DMS153 (cell line): ENCODE data around the gene STARD13.

Experiments used
- DNase-seq: peaks from one replicate; lab custom pipeline; 2025; lab: John Stamatoyannopoulos, UW

The STARD13 gene

DNA sequence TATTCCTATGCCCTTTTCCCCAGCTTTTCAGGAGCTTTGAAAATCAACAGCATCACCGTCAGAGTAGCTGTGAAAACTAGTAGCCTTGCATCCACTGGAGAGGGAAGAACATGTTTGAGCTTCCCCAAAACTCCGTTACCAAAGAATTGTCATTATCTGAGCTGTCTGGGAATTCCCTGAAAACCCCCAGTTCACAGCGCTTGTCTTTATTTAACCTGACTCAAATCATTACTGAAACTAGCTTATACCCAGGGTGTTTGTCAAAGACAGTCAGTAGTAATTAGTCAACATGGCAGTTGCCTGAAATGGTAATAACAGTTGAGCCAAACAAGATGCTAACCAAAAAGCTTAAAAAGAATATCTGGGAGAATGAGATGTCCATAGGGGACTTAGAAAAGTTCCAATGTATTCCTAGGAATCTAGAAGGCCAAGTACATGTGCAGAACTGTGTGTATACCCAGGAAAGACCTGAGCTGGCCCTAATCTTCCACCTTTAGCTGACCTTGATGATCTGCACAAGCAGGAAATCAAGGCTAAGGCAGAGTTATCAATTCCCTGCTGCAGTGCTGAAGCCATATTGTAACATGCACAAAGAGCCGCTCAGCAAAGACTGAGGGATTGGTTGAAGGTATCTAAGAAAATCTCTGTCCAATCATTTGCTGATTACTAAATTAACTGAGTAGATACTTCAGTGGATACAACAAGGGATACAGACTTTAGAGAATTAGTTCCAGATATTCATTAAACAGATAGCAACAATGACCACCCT is 138.5 kb downstream of the STARD13 start:
- DNase-seq = no peak

GRCh38 chr13:33145667-33146066 is 139.9 kb downstream of the STARD13 start:
- no peak for DNase-seq

GRCh38 chr13:33144358-33144784 is 141.2 kb downstream of the STARD13 start:
- DNase-seq = no peak

GRCh38 chr13:33139780-33140535 is 145.6 kb downstream of the STARD13 start:
- no peak for DNase-seq

DNA sequence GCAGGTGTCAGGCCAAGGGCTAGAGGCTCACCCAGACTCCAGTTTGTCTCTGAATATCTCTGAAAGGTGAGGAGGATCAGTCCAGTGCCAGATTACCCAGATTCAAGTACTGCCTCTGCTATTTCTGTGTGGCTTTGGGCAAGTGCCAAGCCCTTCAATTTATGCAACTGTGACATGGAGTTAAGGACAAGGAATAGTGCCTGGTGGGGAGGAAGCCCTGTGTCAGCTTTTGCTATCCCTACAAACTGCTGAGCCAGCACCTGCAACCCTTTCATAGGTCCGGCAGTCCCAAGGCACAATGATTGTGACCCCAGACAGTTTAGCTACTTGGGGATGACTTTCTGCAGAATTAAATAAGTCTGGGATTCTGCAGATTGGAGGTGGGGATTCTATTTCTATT is 146.4 kb downstream of the STARD13 start:
- no peak for DNase-seq

- DNase-seq = no peak
Observed at GRCh38 chr13:33138441-33138840, 147.1 kb downstream of the STARD13 start.

- DNase-seq = no peak
Observed at GRCh38 chr13:33137721-33138120, 147.8 kb downstream of the STARD13 start.

GRCh38 chr13:33135097-33135496 is 150.5 kb downstream of the STARD13 start:
- no peak for DNase-seq

DNA sequence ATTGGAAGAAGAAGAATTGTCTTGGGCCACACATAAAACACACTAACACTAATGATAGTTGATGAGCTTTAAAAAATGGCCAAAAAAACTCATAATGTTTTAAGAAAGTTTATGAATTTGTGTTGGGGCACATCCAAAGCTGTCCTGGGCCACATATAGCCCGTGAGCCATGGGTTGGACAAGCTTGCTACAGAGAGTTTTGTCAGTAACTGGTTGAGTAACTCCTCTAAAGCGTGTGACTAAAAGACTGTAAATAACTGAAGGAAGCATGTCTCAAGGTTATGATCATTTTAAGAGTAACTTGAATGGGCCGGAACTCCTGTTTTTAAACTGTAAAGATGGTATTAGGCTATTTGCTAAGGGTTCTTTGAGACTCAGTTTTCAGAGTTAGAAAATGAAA is 151.3 kb downstream of the STARD13 start:
- DNase-seq = no peak

- no peak for DNase-seq
Observed at GRCh38 chr13:33132644-33133440, 152.7 kb downstream of the STARD13 start.

GRCh38 chr13:33129886-33130285 is 155.7 kb downstream of the STARD13 start:
- no peak for DNase-seq

DNA sequence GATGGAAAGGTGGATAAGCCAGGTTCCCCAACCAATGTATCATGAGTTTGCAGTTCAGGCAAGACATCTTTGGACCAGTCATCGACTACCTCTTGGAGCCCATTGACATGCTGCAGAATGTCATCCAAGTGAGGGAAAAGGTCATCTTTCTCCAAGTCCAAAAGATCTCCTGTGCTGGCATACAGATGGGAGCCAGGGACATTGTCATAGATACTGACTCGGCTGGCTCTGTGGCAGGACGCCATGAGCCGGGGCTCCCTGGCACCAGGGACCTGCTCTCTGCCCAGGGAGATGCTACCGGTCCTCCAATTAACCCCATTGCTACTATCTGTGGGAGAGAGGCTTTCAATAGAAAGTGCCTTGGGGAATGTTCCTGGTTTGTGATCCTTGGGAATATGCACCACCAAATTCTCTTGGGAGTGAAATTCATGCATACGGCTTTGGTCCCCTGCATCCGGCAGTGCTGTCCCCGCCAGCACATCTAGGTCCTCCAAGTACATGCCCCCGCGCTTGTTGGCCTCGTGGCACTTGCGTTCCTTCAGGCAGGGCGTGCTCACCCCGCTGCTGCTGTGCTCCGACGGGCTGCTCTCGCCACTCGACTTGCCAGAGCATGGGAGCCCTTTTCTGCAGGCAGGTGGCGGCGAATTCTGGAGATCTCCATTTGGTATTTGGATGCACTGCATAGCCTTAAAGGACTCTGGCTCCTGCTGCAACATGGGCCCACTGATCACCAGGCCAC is 156.3 kb downstream of the STARD13 start:
- no peak for DNase-seq

- DNase-seq = no peak
Observed at GRCh38 chr13:33128134-33128533, 157.4 kb downstream of the STARD13 start.

DNA sequence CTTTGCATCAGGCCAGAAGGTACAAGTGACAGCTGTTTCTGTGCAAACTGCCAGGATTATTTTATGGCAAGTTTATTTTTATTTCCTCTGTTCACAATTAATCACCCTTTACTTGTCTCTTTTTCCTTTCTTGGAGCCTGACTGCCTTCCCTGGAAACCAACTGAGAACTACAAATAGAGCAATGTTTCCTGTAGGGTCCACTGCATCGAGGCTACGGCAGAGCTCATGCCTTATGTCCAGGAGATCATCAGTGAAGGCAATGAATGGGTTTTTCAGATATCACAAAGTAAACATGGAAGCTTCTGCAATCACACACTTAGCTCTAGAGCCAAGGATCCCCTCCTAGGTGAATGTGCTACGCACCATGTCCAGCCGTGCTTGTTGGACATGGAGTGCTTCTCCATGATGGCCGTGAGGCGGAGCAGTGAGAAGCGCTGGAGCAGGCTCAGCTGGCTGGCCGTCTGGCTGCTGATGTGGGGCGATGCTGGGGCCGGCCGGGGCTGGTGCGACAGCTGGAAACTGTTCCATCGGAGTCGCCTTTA is 158.5 kb downstream of the STARD13 start:
- DNase-seq = no peak

GRCh38 chr13:33125821-33126570 is 159.6 kb downstream of the STARD13 start:
- DNase-seq = peak; percentile 48

DNA sequence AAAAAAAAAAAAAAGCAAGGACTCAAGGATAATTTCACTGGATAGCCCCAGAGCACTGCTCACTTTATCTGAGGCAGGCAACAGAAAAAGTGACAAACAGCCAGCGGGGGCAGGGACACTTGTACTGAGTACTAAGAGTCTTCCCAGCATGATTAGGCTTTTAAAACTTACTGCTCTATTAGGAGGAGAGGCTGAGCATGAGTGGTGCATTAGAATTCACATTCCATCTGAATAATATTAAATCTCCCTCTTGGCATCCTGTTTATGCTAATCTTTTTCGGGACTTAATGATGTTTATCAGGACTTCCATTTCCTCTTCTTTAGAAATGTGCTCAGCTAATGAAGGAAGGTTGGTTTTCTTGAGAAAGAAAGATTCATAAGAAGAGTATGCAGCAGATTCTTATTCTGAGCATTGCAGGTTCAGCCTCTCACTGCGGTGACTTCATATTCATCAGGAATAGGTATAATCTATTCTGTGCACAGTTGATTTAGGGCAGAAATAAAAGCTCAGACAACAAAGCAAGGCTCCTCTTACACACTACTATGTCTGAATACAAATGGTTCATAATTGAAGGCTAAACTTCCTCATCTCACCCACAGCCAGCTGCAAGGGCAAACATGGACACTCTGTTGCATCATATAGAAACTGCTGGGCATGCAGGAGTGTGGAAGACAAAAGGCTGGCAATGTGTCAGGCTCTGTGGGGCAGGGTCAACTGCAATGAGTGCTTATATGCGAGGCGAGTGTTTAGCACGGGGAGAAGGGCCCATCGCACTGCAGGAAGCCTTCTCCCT is 162.3 kb downstream of the STARD13 start:
- DNase-seq = peak; percentile 87

GRCh38 chr13:33119856-33120543 is 165.6 kb downstream of the STARD13 start:
- DNase-seq = no peak

- DNase-seq = no peak
Observed at GRCh38 chr13:33119022-33119781, 166.4 kb downstream of the STARD13 start.
